SK-N-MC (cell line): ENCODE results near the gene B3GALNT2.
A peak's percentile ranks its signal among the peaks of the same experiment; 100 is the strongest.

ENCODE experiments used
- EZH2 ChIP-seq: fragments of 200-600 bp; sonication (generic); IDR thresholded peaks from one replicate; pipeline ENCODE4 v1.6.1; 2017; ENCODE audit warnings: antibody characterized with exemption
- POLR2AphosphoS5 ChIP-seq: IDR thresholded peaks from 2 replicates; pipeline ENCODE4 v1.6.1; 2012; ENCODE audit warnings: mild to moderate bottlenecking, low read depth, low read length, borderline replicate concordance

DNA sequence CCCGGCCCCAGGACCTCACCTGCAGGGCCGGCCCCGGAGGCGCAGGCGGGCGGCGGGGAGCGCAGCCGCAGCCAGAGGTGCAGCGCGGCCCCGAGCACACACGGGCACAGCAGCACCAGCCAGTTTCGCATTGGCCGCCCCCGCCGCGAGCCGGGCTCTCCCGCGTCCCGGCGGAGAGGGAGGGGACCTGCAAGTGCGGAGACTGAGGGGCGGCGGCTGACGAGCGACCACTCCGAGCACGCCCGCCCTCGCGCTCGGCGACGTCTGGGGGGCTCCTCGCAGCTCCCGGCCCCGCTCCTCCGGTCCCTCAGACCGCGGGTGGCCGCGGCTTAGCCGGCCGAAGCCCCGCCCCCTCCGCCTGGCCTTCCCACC is at the start of gene B3GALNT2:
- TF ChIP-seq POLR2AphosphoS5 (peak; percentile 73; the same call in 1 of the 2 replicates), EZH2 (no peak)
